ENCODE data around the gene NREP.

Gene NREP

GRCh38 chr5:111772456-111773122, 15.6 kb upstream of the NREP start:
- TF ChIP-seq MAX (IDR thresholded peaks at IDR 0.05) = no peak
- no peak for TF ChIP-seq RAD21 (IDR thresholded peaks at IDR 0.05; ENCODE audit: low read depth)
- TF ChIP-seq REST (IDR thresholded peaks at IDR 0.05; ENCODE audit: low read depth) = no peak
- no peak for TF ChIP-seq USF1 (IDR thresholded peaks at IDR 0.05)
- no peak for TF ChIP-seq EP300 (IDR thresholded peaks at IDR 0.05; ENCODE audit: borderline replicate concordance)
- no peak for TF ChIP-seq TCF12 (IDR thresholded peaks at IDR 0.05; ENCODE audit: low read depth)
- TF ChIP-seq NFIC (IDR thresholded peaks at IDR 0.05) = no peak
- TF ChIP-seq TAF1 (IDR thresholded peaks at IDR 0.05; ENCODE audit: low read depth) = no peak
- TF ChIP-seq CREB1 (IDR thresholded peaks at IDR 0.05; ENCODE audit: low read depth) = no peak
- TF ChIP-seq EGR1 (IDR thresholded peaks at IDR 0.05) = no peak

GRCh38 chr5:111769541-111769940, 12.5 kb upstream of the NREP start:
- TF ChIP-seq TCF12 (IDR thresholded peaks at IDR 0.05; ENCODE audit: low read depth) (no peak), USF1 (IDR thresholded peaks at IDR 0.05) (no peak), YY1 (IDR thresholded peaks at IDR 0.05; ENCODE audit: low read depth) (no peak), EP300 (IDR thresholded peaks at IDR 0.05; ENCODE audit: borderline replicate concordance) (no peak), REST (IDR thresholded peaks at IDR 0.05; ENCODE audit: low read depth) (no peak), MAX (IDR thresholded peaks at IDR 0.05) (no peak), TAF1 (IDR thresholded peaks at IDR 0.05; ENCODE audit: low read depth) (no peak), CEBPB (IDR thresholded peaks at IDR 0.05) (no peak), ZBTB7A (IDR thresholded peaks at IDR 0.05; ENCODE audit: low read depth) (no peak), CREB1 (IDR thresholded peaks at IDR 0.05; ENCODE audit: low read depth) (no peak), EGR1 (IDR thresholded peaks at IDR 0.05) (no peak), FOXM1 (IDR thresholded peaks at IDR 0.05; ENCODE audit: borderline replicate concordance, low read depth) (no peak)

GRCh38 chr5:111765613-111766571, 8.9 kb upstream of the NREP start:
- TF ChIP-seq TAF1 (IDR thresholded peaks at IDR 0.05; ENCODE audit: low read depth) (no peak), RAD21 (IDR thresholded peaks at IDR 0.05; ENCODE audit: low read depth) (no peak), EP300 (IDR thresholded peaks at IDR 0.05; ENCODE audit: borderline replicate concordance) (no peak), USF1 (IDR thresholded peaks at IDR 0.05) (no peak), ZBTB7A (IDR thresholded peaks at IDR 0.05; ENCODE audit: low read depth) (no peak), CREB1 (IDR thresholded peaks at IDR 0.05; ENCODE audit: low read depth) (no peak), FOXM1 (IDR thresholded peaks at IDR 0.05; ENCODE audit: borderline replicate concordance, low read depth) (no peak), CEBPB (IDR thresholded peaks at IDR 0.05) (no peak), MAX (IDR thresholded peaks at IDR 0.05) (no peak), TCF12 (IDR thresholded peaks at IDR 0.05; ENCODE audit: low read depth) (no peak)

GRCh38 chr5:111764019-111764418, 7.0 kb upstream of the NREP start:
- TF ChIP-seq TEAD4 (IDR thresholded peaks at IDR 0.05) (no peak), TCF12 (IDR thresholded peaks at IDR 0.05; ENCODE audit: low read depth) (no peak), MAX (IDR thresholded peaks at IDR 0.05) (no peak), ZBTB7A (IDR thresholded peaks at IDR 0.05; ENCODE audit: low read depth) (no peak), EP300 (IDR thresholded peaks at IDR 0.05; ENCODE audit: borderline replicate concordance) (no peak), YY1 (IDR thresholded peaks at IDR 0.05; ENCODE audit: low read depth) (no peak), REST (IDR thresholded peaks at IDR 0.05; ENCODE audit: low read depth) (no peak), EGR1 (IDR thresholded peaks at IDR 0.05) (no peak), CEBPB (IDR thresholded peaks at IDR 0.05) (no peak), NFIC (IDR thresholded peaks at IDR 0.05) (no peak), RAD21 (IDR thresholded peaks at IDR 0.05; ENCODE audit: low read depth) (no peak), TAF1 (IDR thresholded peaks at IDR 0.05; ENCODE audit: low read depth) (no peak)

Data from Ishikawa (cell line).